Measurements from ENCODE around the gene XKR8.
"Not testable (repeated sequence)": the region's sequence is repeated elsewhere in the genome, so short reads cannot be mapped to it uniquely, and the experiment has no call there.

XKR8 gene

GRCh38 chr1:27994060-27994459, 34.3 kb downstream of the XKR8 start:
- no peak for DNase-seq

- not testable (repeated sequence) for DNase-seq
Observed at GRCh38 chr1:27994526-27994925, 34.8 kb downstream of the XKR8 start.

GRCh38 chr1:27999055-27999454, 39.3 kb downstream of the XKR8 start:
- no peak for DNase-seq

- no peak for DNase-seq
Observed at GRCh38 chr1:28002600-28002999, 42.8 kb downstream of the XKR8 start.

- not testable (repeated sequence) for DNase-seq
Observed at GRCh38 chr1:28003117-28003516, 43.3 kb downstream of the XKR8 start.

- no peak for DNase-seq
Observed at GRCh38 chr1:28010969-28011368, 51.2 kb downstream of the XKR8 start.

Measured in DMS79 treated with DMSO at 0.1 percent for 48 hours (cell line).